Cardiac muscle cell (in vitro differentiated cells and primary cell): Measurements from ENCODE around the gene WDR47. TPM values are rescaled to one million over a fixed set of nuclear protein-coding genes. Genes with fewer than 3 reads are reported as not detected.
"Not testable (repeated sequence)": the region's sequence is repeated elsewhere in the genome, so short reads cannot be mapped to it uniquely, and the experiment has no call there.

ENCODE experiments used
- DNase-seq, 2 donors: peaks; one replicate each; pipeline versions ENCODE4 v3.0.0 to v3.0.0-alpha.2; 2010 to 2017; ENCODE audit warnings: low read depth in 1 of 2, low spot score in 1 of 2
- H3K27ac ChIP-seq: fragments of 200-600 bp; sonication (generic); 2 replicates; pipeline ENCODE4 v1.5.1; 2016
- H3K27me3 ChIP-seq: fragments of 200-600 bp; sonication (generic); 2 replicates; pipeline ENCODE4 v1.6.0; 2016; ENCODE audit warnings: control low read depth
- H3K36me3 ChIP-seq: fragments of 200-600 bp; sonication (generic); 2 replicates; pipeline ENCODE4 v1.5.1; 2016; ENCODE audit warnings: control low read depth
- H3K4me1 ChIP-seq: fragments of 200-600 bp; sonication (generic); 2 replicates; pipeline ENCODE4 v1.8.1; 2017; ENCODE audit warnings: low read depth, mild to moderate bottlenecking, mixed run types
- H3K4me3 ChIP-seq: fragments of 200-600 bp; sonication (generic); 2 replicates; pipeline ENCODE4 v1.5.1; 2016; ENCODE audit warnings: mild to moderate bottlenecking
- H3K9me3 ChIP-seq: fragments of 200-600 bp; sonication (generic); 2 replicates; pipeline ENCODE4 v1.5.1; 2017; ENCODE audit warnings: low read depth, mild to moderate bottlenecking, control low read depth
- polyA plus RNA-seq: library from polyadenylated mRNA; unstranded; fragments of >200 nt; fragmentation: Nextera tagmentation; extraction: Ambion mirVana; gene quantifications from 2 replicates; pipeline ENCODE4 v1.2.1, GENCODE V29; 2016
- total RNA-seq: library from RNA; depleted of rRNA; stranded (reverse); fragments of >200 nt; gene quantifications from 2 replicates; pipeline ENCODE4 v1.2.3, GENCODE V29; 2016
- TF ChIP-seq, protein P1 (sequence below): IDR thresholded peaks from 2 replicates; pipeline ENCODE4 v1.5.1; 2012; ENCODE audit warnings: low read depth, mild to moderate bottlenecking, low read length

Gene WDR47
- total and polyA plus RNA-seq, 2 experiments from 2014 or later = 6.7 to 7.9 TPM

DNA sequence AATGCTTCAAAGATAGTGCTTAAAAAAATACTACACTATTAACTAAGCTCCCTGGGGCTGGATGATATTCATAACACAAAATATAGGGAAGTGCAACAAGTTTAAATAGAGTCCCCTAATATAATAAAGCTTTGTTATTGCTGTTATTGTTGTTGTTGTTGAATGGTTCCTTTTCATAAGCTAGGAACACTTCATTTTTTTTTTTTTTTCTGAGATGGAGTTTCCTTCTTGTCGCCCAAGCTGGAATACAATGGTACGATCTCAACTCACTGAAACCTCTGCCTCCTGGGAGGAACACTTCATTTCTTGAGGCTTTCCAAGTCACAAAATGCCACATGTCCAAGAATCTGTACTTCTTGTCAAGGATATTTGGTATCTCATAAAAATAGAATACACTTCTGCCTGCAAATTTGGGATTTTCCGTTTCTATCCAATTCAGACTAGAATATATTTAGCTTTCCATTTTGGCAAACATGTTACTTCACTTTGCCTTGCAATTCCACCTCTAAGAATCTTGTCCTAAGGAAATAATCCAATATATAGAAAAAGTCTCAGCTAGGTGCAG lies 21.1 kb downstream of the WDR47 start:
- TF ChIP-seq, protein P1, sequence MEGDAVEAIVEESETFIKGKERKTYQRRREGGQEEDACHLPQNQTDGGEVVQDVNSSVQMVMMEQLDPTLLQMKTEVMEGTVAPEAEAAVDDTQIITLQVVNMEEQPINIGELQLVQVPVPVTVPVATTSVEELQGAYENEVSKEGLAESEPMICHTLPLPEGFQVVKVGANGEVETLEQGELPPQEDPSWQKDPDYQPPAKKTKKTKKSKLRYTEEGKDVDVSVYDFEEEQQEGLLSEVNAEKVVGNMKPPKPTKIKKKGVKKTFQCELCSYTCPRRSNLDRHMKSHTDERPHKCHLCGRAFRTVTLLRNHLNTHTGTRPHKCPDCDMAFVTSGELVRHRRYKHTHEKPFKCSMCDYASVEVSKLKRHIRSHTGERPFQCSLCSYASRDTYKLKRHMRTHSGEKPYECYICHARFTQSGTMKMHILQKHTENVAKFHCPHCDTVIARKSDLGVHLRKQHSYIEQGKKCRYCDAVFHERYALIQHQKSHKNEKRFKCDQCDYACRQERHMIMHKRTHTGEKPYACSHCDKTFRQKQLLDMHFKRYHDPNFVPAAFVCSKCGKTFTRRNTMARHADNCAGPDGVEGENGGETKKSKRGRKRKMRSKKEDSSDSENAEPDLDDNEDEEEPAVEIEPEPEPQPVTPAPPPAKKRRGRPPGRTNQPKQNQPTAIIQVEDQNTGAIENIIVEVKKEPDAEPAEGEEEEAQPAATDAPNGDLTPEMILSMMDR = no peak
- no peak overlapping the region for H3K4me3 ChIP-seq
- H3K4me1 ChIP-seq = no peaks in the 10 kb centered on the region
- H3K27ac ChIP-seq = no peak overlapping the region
- no peaks in the 10 kb centered on the region for H3K9me3 ChIP-seq
- DNase-seq = no peak
- no peaks in the 10 kb centered on the region for H3K27me3 ChIP-seq
- no peaks in the 10 kb centered on the region for H3K36me3 ChIP-seq

DNA sequence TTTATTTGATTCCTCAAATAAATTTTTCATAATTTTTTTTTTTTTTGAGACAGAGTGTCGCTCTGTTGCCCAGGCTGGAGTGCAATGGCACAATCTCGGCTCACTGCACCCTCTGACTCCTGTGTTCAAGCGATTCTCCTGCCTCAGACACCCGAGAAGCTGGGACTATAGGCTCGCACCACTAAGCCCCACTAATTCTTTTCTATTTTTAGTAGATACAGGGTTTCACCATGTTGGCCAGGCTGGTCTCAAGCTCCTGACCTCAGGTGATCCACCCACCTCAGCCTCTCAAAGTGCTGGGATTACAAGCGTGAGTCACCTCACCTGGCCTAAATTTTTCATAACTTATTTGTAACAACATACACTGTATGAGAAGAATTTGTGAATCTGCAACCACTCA lies 24.2 kb downstream of the WDR47 start:
- not testable (repeated sequence) for DNase-seq, H3K27me3 ChIP-seq, H3K4me3 ChIP-seq, H3K4me1 ChIP-seq, H3K9me3 ChIP-seq, H3K27ac ChIP-seq
- H3K36me3 ChIP-seq = peaks cover 11% of the 10 kb centered on the region

DNA sequence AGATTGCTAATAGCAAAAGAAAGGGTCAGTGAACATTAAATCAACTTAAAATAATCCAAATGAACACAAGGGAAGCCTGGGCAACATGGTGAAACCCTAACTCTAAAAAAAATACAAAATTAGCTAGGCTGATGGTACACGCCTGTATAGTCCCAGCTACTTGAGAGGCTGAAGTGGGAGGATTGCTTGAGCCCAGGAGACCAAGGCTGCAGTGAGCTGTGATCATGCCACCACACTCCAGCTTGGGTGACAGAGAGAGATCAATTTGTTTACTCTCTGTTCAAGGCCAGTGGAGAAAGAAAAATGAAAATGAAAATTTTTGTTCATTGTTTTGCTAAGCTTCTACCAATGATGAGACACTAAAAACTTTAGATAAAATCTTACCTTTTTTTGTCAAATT lies 24.8 kb downstream of the WDR47 start:
- TF ChIP-seq, protein P1 = no peak

DNA sequence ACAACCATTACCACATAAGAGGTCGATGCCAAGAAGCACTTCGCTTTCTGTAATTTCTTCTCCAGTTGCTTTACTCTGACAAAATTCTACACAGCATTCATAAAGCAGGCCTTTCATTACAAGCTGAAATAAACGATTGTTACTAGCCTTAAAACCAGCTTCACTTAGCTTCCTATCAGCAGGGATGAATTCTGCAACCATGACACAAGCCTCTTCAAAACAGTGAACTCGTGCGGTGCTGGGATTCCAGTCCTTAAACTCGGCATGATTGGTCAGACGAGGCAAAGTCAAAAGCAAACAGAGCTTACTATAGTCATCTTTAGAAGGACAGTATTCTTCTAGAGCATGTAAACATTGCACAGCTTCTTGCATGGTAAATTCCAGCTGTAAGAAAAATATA lies 30.6 kb downstream of the WDR47 start:
- Histone ChIP-seq H3K9me3 (no peaks in the 10 kb centered on the region), H3K36me3 (peaks cover 21% of the 10 kb centered on the region), H3K27ac (no peak overlapping the region), H3K4me1 (no peaks in the 10 kb centered on the region), H3K27me3 (no peaks in the 10 kb centered on the region), H3K4me3 (no peak overlapping the region)
- TF ChIP-seq, protein P1 = no peak
- no peak for DNase-seq

More for the DNA sequence above, 24.8 kb downstream of the WDR47 start:
- H3K27ac ChIP-seq = no peak overlapping the region
- no peak for DNase-seq
- H3K4me3 ChIP-seq = no peak overlapping the region
- H3K27me3 ChIP-seq = no peaks in the 10 kb centered on the region
- H3K9me3 ChIP-seq = no peaks in the 10 kb centered on the region
- H3K4me1 ChIP-seq = no peaks in the 10 kb centered on the region
- H3K36me3 ChIP-seq = peaks cover 13% of the 10 kb centered on the region

DNA sequence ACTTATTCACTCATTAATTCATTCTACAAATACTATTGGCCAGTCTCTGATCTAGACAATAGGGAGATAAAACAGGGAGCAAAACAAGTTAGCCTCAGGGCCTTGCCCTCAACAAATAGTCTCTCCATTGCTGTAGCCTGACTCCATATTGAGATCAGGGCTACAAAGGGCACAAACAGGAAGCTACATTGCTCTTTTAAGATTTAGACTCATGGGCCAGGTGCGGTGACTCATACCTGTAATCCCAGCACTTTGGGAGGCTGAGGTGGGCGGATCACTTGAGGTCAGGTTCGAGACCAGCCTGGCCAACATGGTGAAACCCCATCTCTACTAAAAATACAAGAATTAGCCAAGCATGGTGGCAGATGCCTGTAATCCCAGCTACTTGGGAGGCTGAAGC lies 45.3 kb downstream of the WDR47 start:
- H3K4me1 ChIP-seq, DNase-seq, H3K27me3 ChIP-seq, H3K27ac ChIP-seq, H3K4me3 ChIP-seq, H3K9me3 ChIP-seq: not testable (repeated sequence)
- peaks cover 16% of the 10 kb centered on the region for H3K36me3 ChIP-seq

DNA sequence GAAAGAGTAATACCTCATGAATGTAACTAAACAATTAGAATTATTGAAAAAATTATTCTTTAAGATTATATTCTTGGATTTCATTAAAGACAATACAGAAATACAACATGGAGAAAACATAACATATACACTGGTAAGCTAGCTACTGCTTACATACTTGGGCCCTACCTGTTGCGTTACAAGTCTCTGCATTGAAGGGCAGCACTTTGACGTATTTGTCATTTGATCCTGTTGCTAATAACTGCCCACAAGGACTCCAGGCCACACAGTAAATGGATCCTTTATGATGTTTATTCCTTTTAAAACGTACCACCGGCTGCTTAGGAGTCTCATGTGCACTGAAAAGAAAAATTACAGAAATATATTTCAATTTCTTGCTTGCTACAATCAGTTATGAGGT lies 58.8 kb downstream of the WDR47 start:
- H3K9me3 ChIP-seq = no peaks in the 10 kb centered on the region
- H3K27me3 ChIP-seq = no peaks in the 10 kb centered on the region
- H3K4me1 ChIP-seq = no peaks in the 10 kb centered on the region
- TF ChIP-seq, protein P1 = no peak
- H3K4me3 ChIP-seq = no peak overlapping the region
- H3K27ac ChIP-seq = no peak overlapping the region
- no peak for DNase-seq
- peaks cover 23% of the 10 kb centered on the region for H3K36me3 ChIP-seq

DNA sequence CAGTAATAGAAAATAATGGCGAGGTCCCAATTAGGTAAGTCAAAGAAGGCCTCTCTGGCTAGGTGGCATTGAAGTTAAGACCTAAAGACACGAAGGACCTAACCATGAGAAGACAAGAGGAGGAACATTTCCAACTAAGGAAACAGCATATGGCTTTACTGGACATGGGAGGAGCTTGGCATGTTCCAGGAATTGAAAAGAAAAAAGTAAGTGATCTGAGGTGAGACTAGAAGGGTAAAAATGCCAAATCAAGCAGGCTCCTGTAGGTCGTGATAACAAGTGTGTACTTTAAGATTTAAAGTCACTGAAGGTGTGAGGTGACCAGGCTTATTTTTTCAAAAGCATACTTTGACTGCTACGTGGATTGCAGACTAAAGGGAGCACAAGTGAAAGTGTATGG lies 65.2 kb downstream of the WDR47 start:
- Histone ChIP-seq H3K9me3 (no peaks in the 10 kb centered on the region), H3K4me3 (no peak overlapping the region)
- TF ChIP-seq, protein P1 = no peak

More for the DNA sequence above, 65.2 kb downstream of the WDR47 start:
- DNase-seq = no peak
- no peaks in the 10 kb centered on the region for H3K27me3 ChIP-seq
- no peak overlapping the region for H3K27ac ChIP-seq
- no peaks in the 10 kb centered on the region for H3K4me1 ChIP-seq
- peaks cover 12% of the 10 kb centered on the region for H3K36me3 ChIP-seq
